IMR-90 (cell line): ENCODE results near the gene TRIM24. TPM values are rescaled to one million over a fixed set of nuclear protein-coding genes. Genes with fewer than 3 reads are reported as not detected.

ENCODE experiments used
- ATAC-seq: fragments of 200-7000 bp; cut with Tn5 transposase; 2 replicates; pipeline ENCODE4 v1.9.1; 2020; ENCODE audit warnings: low read depth, mild to moderate bottlenecking, moderate library complexity
- BruUV-seq: library from RNA; stranded (reverse); fragments of 400-500 nt; replicated peaks from 2 replicates; lab custom pipeline; 2021; lab: Mats Ljungman, UMichigan
- CTCF ChIA-PET: fragments of 300-600 bp; formaldehyde crosslinking; extraction: SDS; loops from one replicate; lab custom pipeline; 2021; ENCODE audit warnings: antibody characterized with exemption; lab: Yijun Ruan, JAX
- POLR2A ChIA-PET: fragments of 300-600 bp; sonication (Branson Sonifier 250); formaldehyde crosslinking; loops from one replicate; lab custom pipeline; 2022; ENCODE audit warnings: antibody characterized with exemption; ENCODE audit not compliant: unreplicated experiment; lab: Charles Lee
- DNase-seq: peaks from one replicate; pipeline ENCODE4 v3.0.0; 2013
- H2AFZ ChIP-seq: replicated peaks from 2 replicates; pipeline ENCODE3; 2013; ENCODE audit warnings: low read length, mild to moderate bottlenecking; ENCODE audit not compliant: poor library complexity
- H2AK5ac ChIP-seq: 2 replicates; pipeline ENCODE4 v1.6.1; 2013; ENCODE audit warnings: low read depth, low read length, inconsistent platforms
- H2AK9ac ChIP-seq: replicated peaks from 2 replicates; pipeline ENCODE3; 2013; ENCODE audit warnings: mild to moderate bottlenecking, low read depth, low read length, moderate library complexity; ENCODE audit not compliant: poor library complexity
- H2BK120ac ChIP-seq: 2 replicates; pipeline ENCODE4 v1.6.1; 2013; ENCODE audit warnings: low read depth, low read length, inconsistent platforms
- H2BK15ac ChIP-seq: 3 replicates; pipeline ENCODE4 v1.6.1; 2013; ENCODE audit warnings: low read depth, low read length, inconsistent platforms
- H2BK20ac ChIP-seq: 2 replicates; pipeline ENCODE4 v1.6.1; 2013; ENCODE audit warnings: low read depth, mild to moderate bottlenecking, inconsistent platforms, low read length, moderate library complexity
- H2BK5ac ChIP-seq: 2 replicates; pipeline ENCODE4 v1.6.1; 2013; ENCODE audit warnings: mild to moderate bottlenecking, low read depth, low read length, inconsistent platforms; ENCODE audit not compliant: poor library complexity, severe bottlenecking
- H3K14ac ChIP-seq: replicated peaks from 2 replicates; pipeline ENCODE4 v1.6.1; 2013; ENCODE audit warnings: low read depth, low read length, inconsistent platforms
- H3K18ac ChIP-seq: 2 replicates; pipeline ENCODE4 v1.6.1; 2013; ENCODE audit warnings: low read depth, low read length, control low read depth
- H3K23ac ChIP-seq: 2 replicates; pipeline ENCODE4 v1.6.1; 2013; ENCODE audit warnings: low read depth, low read length, inconsistent platforms
- H3K27ac ChIP-seq: 2 replicates; pipeline ENCODE4 v1.5.1; 2013; ENCODE audit warnings: mild to moderate bottlenecking, control low read depth, low read length; ENCODE audit not compliant: insufficient read depth
- H3K27me3 ChIP-seq: 2 replicates; pipeline ENCODE4 v1.6.1; 2013; ENCODE audit warnings: low read length; ENCODE audit not compliant: control insufficient read depth, insufficient read depth
- H3K36me3 ChIP-seq: 2 replicates; pipeline ENCODE4 v1.6.1; 2013; ENCODE audit warnings: low read length, mixed read lengths; ENCODE audit not compliant: control insufficient read depth, insufficient read depth
- H3K4ac ChIP-seq: 2 replicates; pipeline ENCODE4 v1.6.1; 2013; ENCODE audit warnings: low read depth, low read length, inconsistent platforms
- H3K4me1 ChIP-seq: 2 replicates; pipeline ENCODE4 v1.6.1; 2013; ENCODE audit warnings: low read length, mixed read lengths; ENCODE audit not compliant: control insufficient read depth, insufficient read depth
- H3K4me2 ChIP-seq: 2 replicates; pipeline ENCODE4 v1.6.1; 2013; ENCODE audit warnings: low read depth, mild to moderate bottlenecking, control low read depth, low read length, moderate library complexity
- H3K4me3 ChIP-seq: 2 replicates; pipeline ENCODE4 v1.5.1; 2013; ENCODE audit warnings: low read depth, mild to moderate bottlenecking, control low read depth, low read length, moderate library complexity; ENCODE audit not compliant: insufficient read depth
- H3K56ac ChIP-seq: 2 replicates; pipeline ENCODE4 v1.6.1; 2013; ENCODE audit warnings: low read length, inconsistent platforms; ENCODE audit not compliant: insufficient read depth; ENCODE audit errors: extremely low read depth
- H3K79me1 ChIP-seq, 2 experiments: 2 replicates each; pipeline ENCODE4 v1.6.1; 2013; ENCODE audit warnings: low read length in 2 of 2, inconsistent platforms in 1 of 2, low read depth in 1 of 2
- H3K9ac ChIP-seq: 2 replicates; pipeline ENCODE4 v1.6.1; 2013; ENCODE audit warnings: low read depth, low read length, control low read depth
- H3K9me1 ChIP-seq: 2 replicates; pipeline ENCODE4 v1.6.1; 2013; ENCODE audit warnings: low read length, inconsistent platforms; ENCODE audit not compliant: insufficient read depth
- H3K9me3 ChIP-seq: 2 replicates; pipeline ENCODE4 v1.6.1; 2013; ENCODE audit warnings: low read length; ENCODE audit not compliant: control insufficient read depth, insufficient read depth
- H4K20me1 ChIP-seq: 2 replicates; pipeline ENCODE4 v1.6.1; 2013; ENCODE audit warnings: low read length, inconsistent platforms; ENCODE audit not compliant: insufficient read depth
- H4K5ac ChIP-seq: 2 replicates; pipeline ENCODE4 v1.6.1; 2013; ENCODE audit warnings: mild to moderate bottlenecking, low read depth, low read length, control low read depth
- H4K8ac ChIP-seq, 2 experiments: 2 replicates each; pipeline ENCODE4 v1.6.1; 2013; ENCODE audit warnings: low read depth in 2 of 2, low read length in 2 of 2, control low read depth in 1 of 2, inconsistent platforms in 1 of 2
- H4K91ac ChIP-seq: 2 replicates; pipeline ENCODE4 v1.6.1; 2013; ENCODE audit warnings: low read depth, low read length, inconsistent platforms; ENCODE audit not compliant: insufficient read depth
- CEBPB ChIP-seq: IDR thresholded peaks from 2 replicates; pipeline ENCODE4 v1.6.1; 2012; ENCODE audit warnings: low read depth, low read length, improper control_type of control experiment
- MAFK ChIP-seq: IDR thresholded peaks from 2 replicates; pipeline ENCODE4 v1.6.1; 2012; ENCODE audit warnings: low read depth, low read length, improper control_type of control experiment
- MAZ ChIP-seq: IDR thresholded peaks from 2 replicates; pipeline ENCODE4 v1.6.1; 2012; ENCODE audit warnings: low read depth, mild to moderate bottlenecking, low read length, improper control_type of control experiment, moderate library complexity, borderline replicate concordance
- MXI1 ChIP-seq: IDR thresholded peaks from 2 replicates; pipeline ENCODE4 v1.6.1; 2012; ENCODE audit warnings: low read depth, mild to moderate bottlenecking, low read length, moderate library complexity, borderline replicate concordance
- NFE2L2 ChIP-seq: fragments of 150-350 bp; IDR thresholded peaks from 2 replicates; pipeline ENCODE4 v1.6.1; 2016; ENCODE audit warnings: low read depth, mild to moderate bottlenecking, low read length
- RCOR1 ChIP-seq: IDR thresholded peaks from 2 replicates; pipeline ENCODE4 v1.6.1; 2012; ENCODE audit warnings: mild to moderate bottlenecking, low read length, improper control_type of control experiment; ENCODE audit not compliant: insufficient replicate concordance
- WGBS, 2 experiments: methylation state at CpG; one replicate each; pipeline versions ENCODE4 v1.1.5 to v1.1.7; 2013; ENCODE audit warnings: missing lambda C conversion rate in 2 of 2; ENCODE audit not compliant: insufficient read length in 1 of 2; ENCODE audit errors: extremely low coverage in 2 of 2; 5-methylcytosine and 5-hydroxymethylcytosine counted together
- dilution Hi-C: fragments of 300-500 bp; cut with HindIII; formaldehyde crosslinking; loops from one replicate; pipeline ENCODE4 v1.14.3; 2018; ENCODE audit warnings: low sequenced_read_pairs; ENCODE audit not compliant: unreplicated experiment
- in situ Hi-C: fragments of 300-500 bp; cut with MboI; formaldehyde crosslinking; loops from 3 replicates; pipeline ENCODE4 v1.14.3; 2019; ENCODE audit warnings: low sequenced_read_pairs, inconsistent platforms, mixed read lengths
- intact Hi-C: fragments of 100-400 bp; cut with micrococcal nuclease; formaldehyde crosslinking; loops from 2 replicates; pipeline ENCODE4 v1.10.0; 2022
- polyA plus RNA-seq, 3 experiments: library from polyadenylated mRNA; depleted of rRNA; stranded (reverse); fragments of >200 nt; gene quantifications; 2 replicates each; pipeline ENCODE4 v1.2.3, GENCODE V29; 2012; ENCODE audit warnings: low replicate concordance in 1 of 3
- total RNA-seq: library from RNA; depleted of rRNA; stranded (reverse); fragments of >200 nt; gene quantifications from 2 replicates; pipeline ENCODE4 v1.2.3, GENCODE V29; 2012
- TF ChIP-seq, protein P1 (sequence below): fragments of 150-350 bp; IDR thresholded peaks from 2 replicates; pipeline ENCODE4 v1.6.1; 2016; ENCODE audit warnings: low read depth, mild to moderate bottlenecking, low read length, moderate library complexity, borderline replicate concordance
- TF ChIP-seq, protein P2 (sequence below): conservative IDR thresholded peaks from 2 replicates; pipeline ENCODE4 v1.5.1; 2012; ENCODE audit warnings: mild to moderate bottlenecking, low read depth, low read length, improper control_type of control experiment

TRIM24 gene
- total and polyA plus RNA-seq, 2 of the 4 experiments (the other 2 are of a cell fraction) = 4.1 to 5.7 TPM

DNA sequence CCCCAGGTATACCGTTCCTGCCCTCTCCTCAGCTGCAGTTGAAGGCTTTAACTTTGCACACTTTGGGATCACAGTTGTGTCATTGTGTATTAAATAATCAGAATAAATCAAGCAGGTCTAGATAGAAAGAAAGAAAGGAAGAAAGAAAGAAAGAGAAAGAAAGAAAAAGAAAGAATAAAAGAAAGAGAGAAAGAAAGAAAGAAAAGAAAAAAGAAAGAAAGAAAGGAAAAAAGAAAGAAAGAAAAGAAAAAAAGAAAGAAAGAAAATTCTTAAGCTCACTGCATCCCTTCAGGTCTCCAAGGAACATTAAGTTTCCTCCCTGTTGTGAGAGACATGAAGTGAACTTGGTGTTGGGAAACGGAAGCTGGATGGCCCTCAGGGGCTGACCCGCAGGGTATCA, 17.2 kb upstream of the TRIM24 start:
- no peaks in the 10 kb centered on the region for H3K27me3 ChIP-seq
- H2BK15ac ChIP-seq = no peak overlapping the region
- no peak overlapping the region for H3K14ac ChIP-seq
- no peak overlapping the region for H2BK20ac ChIP-seq
- H3K79me1 ChIP-seq = no peaks in the 10 kb centered on the region
- no peak overlapping the region for H3K18ac ChIP-seq
- CTCF ChIA-PET = no interaction called here
- H3K9ac ChIP-seq = no peak overlapping the region
- H3K9me1 ChIP-seq = no peaks in the 10 kb centered on the region
- in situ Hi-C loops = no loop called here
- H3K4me1 ChIP-seq = no peaks in the 10 kb centered on the region
- H4K5ac ChIP-seq = no peak overlapping the region
- no CpG with 5 or more reads among the region's 3 CpGs for WGBS, 2 experiments
- H3K27ac ChIP-seq = no peak overlapping the region
- dilution Hi-C loops = no loop called here
- H4K20me1 ChIP-seq = no peaks in the 10 kb centered on the region
- no peak overlapping the region for H3K56ac ChIP-seq
- no peak overlapping the region for H4K91ac ChIP-seq
- no peak overlapping the region for H3K4ac ChIP-seq
- ATAC-seq (no peak), DNase-seq (no peak)
- POLR2A ChIA-PET = no interaction called here
- H2BK5ac ChIP-seq = no peak overlapping the region
- intact Hi-C loops = no loop called here
- no peaks in the 10 kb centered on the region; the same call in 1 of the 2 replicates for H3K9me3 ChIP-seq
- no peak overlapping the region for H2AK9ac ChIP-seq
- H3K23ac ChIP-seq = no peak overlapping the region
- H2AFZ ChIP-seq = no peak overlapping the region
- no peak overlapping the region for H4K8ac ChIP-seq
- no peak overlapping the region for H2BK120ac ChIP-seq
- H3K36me3 ChIP-seq = no peaks in the 10 kb centered on the region
- H2AK5ac ChIP-seq = no peak overlapping the region
- no TSS peak for BruUV-seq
- TF ChIP-seq RCOR1 (no peak), MAFK (no peak), MAZ (no peak), NFE2L2 (no peak), CEBPB (no peak), MXI1 (no peak)
- TF ChIP-seq, protein P1, sequence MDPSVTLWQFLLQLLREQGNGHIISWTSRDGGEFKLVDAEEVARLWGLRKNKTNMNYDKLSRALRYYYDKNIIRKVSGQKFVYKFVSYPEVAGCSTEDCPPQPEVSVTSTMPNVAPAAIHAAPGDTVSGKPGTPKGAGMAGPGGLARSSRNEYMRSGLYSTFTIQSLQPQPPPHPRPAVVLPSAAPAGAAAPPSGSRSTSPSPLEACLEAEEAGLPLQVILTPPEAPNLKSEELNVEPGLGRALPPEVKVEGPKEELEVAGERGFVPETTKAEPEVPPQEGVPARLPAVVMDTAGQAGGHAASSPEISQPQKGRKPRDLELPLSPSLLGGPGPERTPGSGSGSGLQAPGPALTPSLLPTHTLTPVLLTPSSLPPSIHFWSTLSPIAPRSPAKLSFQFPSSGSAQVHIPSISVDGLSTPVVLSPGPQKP = no peak
- TF ChIP-seq, protein P2, sequence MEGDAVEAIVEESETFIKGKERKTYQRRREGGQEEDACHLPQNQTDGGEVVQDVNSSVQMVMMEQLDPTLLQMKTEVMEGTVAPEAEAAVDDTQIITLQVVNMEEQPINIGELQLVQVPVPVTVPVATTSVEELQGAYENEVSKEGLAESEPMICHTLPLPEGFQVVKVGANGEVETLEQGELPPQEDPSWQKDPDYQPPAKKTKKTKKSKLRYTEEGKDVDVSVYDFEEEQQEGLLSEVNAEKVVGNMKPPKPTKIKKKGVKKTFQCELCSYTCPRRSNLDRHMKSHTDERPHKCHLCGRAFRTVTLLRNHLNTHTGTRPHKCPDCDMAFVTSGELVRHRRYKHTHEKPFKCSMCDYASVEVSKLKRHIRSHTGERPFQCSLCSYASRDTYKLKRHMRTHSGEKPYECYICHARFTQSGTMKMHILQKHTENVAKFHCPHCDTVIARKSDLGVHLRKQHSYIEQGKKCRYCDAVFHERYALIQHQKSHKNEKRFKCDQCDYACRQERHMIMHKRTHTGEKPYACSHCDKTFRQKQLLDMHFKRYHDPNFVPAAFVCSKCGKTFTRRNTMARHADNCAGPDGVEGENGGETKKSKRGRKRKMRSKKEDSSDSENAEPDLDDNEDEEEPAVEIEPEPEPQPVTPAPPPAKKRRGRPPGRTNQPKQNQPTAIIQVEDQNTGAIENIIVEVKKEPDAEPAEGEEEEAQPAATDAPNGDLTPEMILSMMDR = no peak
- H3K4me2 ChIP-seq = no peak overlapping the region
- H3K4me3 ChIP-seq = no peak overlapping the region
